Endothelial cell of umbilical vein (primary cell): Measurements from ENCODE around the gene TH. TPM values are rescaled to one million over a fixed set of nuclear protein-coding genes. Genes with fewer than 3 reads are reported as not detected.

Experiments used
- BruUV-seq: library from RNA; stranded (reverse); fragments of 400-500 nt; replicated peaks from 2 replicates; lab custom pipeline; 2021; lab: Mats Ljungman, UMichigan
- CTCF ChIA-PET: fragments of 300-600, 350-600 bp; sonication (Branson Sonifier 250); formaldehyde crosslinking; loops from one replicate; lab custom pipeline; 2021; ENCODE audit warnings: antibody characterized with exemption, inconsistent platforms; lab: Charles Lee
- POLR2A ChIA-PET: fragments of 300-600, 350-600 bp; sonication (Branson Sonifier 250); formaldehyde crosslinking; loops from one replicate; lab custom pipeline; 2021; ENCODE audit warnings: antibody characterized with exemption, inconsistent platforms; lab: Charles Lee
- DNase-seq: peaks from one replicate; pipeline ENCODE4 v3.0.0-alpha.2; 2011; ENCODE audit warnings: low read depth, low spot score
- FAIRE-seq: peaks from 2 replicates; lab custom pipeline; 2011; peaks lifted over from hg19 to GRCh38; lab: Jason Lieb, UNC
- H2AFZ ChIP-seq: 2 replicates; pipeline ENCODE4 v1.6.0; 2012; ENCODE audit warnings: low read depth, low read length, control low read depth, inconsistent platforms
- H3K27ac ChIP-seq: 2 replicates; pipeline ENCODE4 v1.5.1; 2011; ENCODE audit warnings: low read depth, mild to moderate bottlenecking, control low read depth, low read length, moderate library complexity; ENCODE audit not compliant: insufficient read depth
- H3K27me3 ChIP-seq, 2 experiments: 2 replicates each; pipeline versions ENCODE4 v1.6.0 to v1.6.1; 2011; ENCODE audit warnings: low read length in 2 of 2, mixed read lengths in 1 of 2; ENCODE audit not compliant: control insufficient read depth in 2 of 2, insufficient read depth in 2 of 2
- H3K36me3 ChIP-seq, 2 experiments: 2 replicates in 1 of 2; 3 replicates in 1 of 2; pipeline ENCODE4 v1.5.1; 2011; ENCODE audit warnings: low read length in 2 of 2, mild to moderate bottlenecking in 1 of 2, moderate library complexity in 1 of 2; ENCODE audit not compliant: control insufficient read depth in 2 of 2, insufficient read depth in 2 of 2; ENCODE audit errors: extremely low read depth in 1 of 2
- H3K4me1 ChIP-seq: 3 replicates; pipeline ENCODE4 v1.5.1; 2011; ENCODE audit warnings: mild to moderate bottlenecking, low read length; ENCODE audit not compliant: control insufficient read depth, insufficient read depth; ENCODE audit errors: extremely low read depth
- H3K4me2 ChIP-seq: 2 replicates; pipeline ENCODE4 v1.6.1; 2011; ENCODE audit warnings: low read length, control low read depth, mixed read lengths; ENCODE audit not compliant: insufficient read depth
- H3K4me3 ChIP-seq, 3 experiments: fragments of 200-600 bp in 1 of 3; sonication (generic), shearing (Covaris generic) in 1 of 3; replicated peaks in 1 of 3; 2 replicates each; pipeline ENCODE4 v1.5.1; 2011 to 2016; ENCODE audit warnings: control low read depth in 3 of 3, low read length in 3 of 3, mild to moderate bottlenecking in 2 of 3, inconsistent platforms in 1 of 3, low read depth in 1 of 3, moderate library complexity in 1 of 3; ENCODE audit not compliant: insufficient read depth in 1 of 3
- H3K79me2 ChIP-seq: 2 replicates; pipeline ENCODE4 v1.6.0; 2012; ENCODE audit warnings: low read length, inconsistent platforms; ENCODE audit not compliant: control insufficient read depth, insufficient read depth
- H3K9ac ChIP-seq: replicated peaks from 2 replicates; pipeline ENCODE3; 2011; ENCODE audit warnings: low read length, control low read depth; ENCODE audit not compliant: insufficient read depth; ENCODE audit errors: extremely low read depth
- H3K9me1 ChIP-seq: replicated peaks from 3 replicates; pipeline ENCODE4 v1.6.0; 2011; ENCODE audit warnings: mild to moderate bottlenecking, low read length; ENCODE audit not compliant: control insufficient read depth, insufficient read depth; ENCODE audit errors: extremely low read depth
- H3K9me3 ChIP-seq: replicated peaks from 2 replicates; pipeline ENCODE4 v1.5.1; 2012; ENCODE audit warnings: low read length, inconsistent platforms; ENCODE audit not compliant: control insufficient read depth, insufficient read depth
- H4K20me1 ChIP-seq: replicated peaks from 2 replicates; pipeline ENCODE3; 2011; ENCODE audit warnings: mild to moderate bottlenecking, low read length; ENCODE audit not compliant: control insufficient read depth, insufficient read depth; ENCODE audit errors: extremely low read depth
- CTCF ChIP-seq, 2 donors: IDR thresholded peaks; 1 replicate in 1 of 2; 2 replicates in 1 of 2; pipeline ENCODE4 v1.5.1; 2011; ENCODE audit warnings: low read length in 2 of 2, mild to moderate bottlenecking in 2 of 2, moderate library complexity in 2 of 2, control low read depth in 1 of 2, inconsistent platforms in 1 of 2, low read depth in 1 of 2; ENCODE audit not compliant: insufficient read depth in 1 of 2; ENCODE audit errors: extremely low read depth in 1 of 2
- EZH2 ChIP-seq: IDR thresholded peaks from 2 replicates; pipeline ENCODE4 v1.6.1; 2012; ENCODE audit warnings: borderline replicate concordance, low read depth, mild to moderate bottlenecking, moderate library complexity, low read length, inconsistent platforms; ENCODE audit not compliant: severe bottlenecking
- FOS ChIP-seq: IDR thresholded peaks from 2 replicates; pipeline ENCODE4 v1.6.1; 2011; ENCODE audit warnings: mild to moderate bottlenecking, low read length, moderate library complexity, borderline replicate concordance; ENCODE audit not compliant: insufficient read depth
- GATA2 ChIP-seq: IDR thresholded peaks from 2 replicates; pipeline ENCODE4 v1.7.0; 2011; ENCODE audit warnings: low read depth, mild to moderate bottlenecking, moderate library complexity, mixed read lengths, low read length; ENCODE audit not compliant: insufficient read length, insufficient read depth
- JUN ChIP-seq: IDR thresholded peaks from 2 replicates; pipeline ENCODE4 v1.6.1; 2011; ENCODE audit warnings: borderline replicate concordance, low read depth; ENCODE audit not compliant: insufficient read length, insufficient read depth
- MAX ChIP-seq: IDR thresholded peaks from 2 replicates; pipeline ENCODE4 v1.6.1; 2011; ENCODE audit not compliant: insufficient read depth, insufficient read length
- MYC ChIP-seq: IDR thresholded peaks from one replicate; pipeline ENCODE4 v1.6.1; 2011; ENCODE audit warnings: mild to moderate bottlenecking, low read depth, low read length
- POLR2A ChIP-seq: IDR thresholded peaks from 2 replicates; pipeline ENCODE4 v1.6.1; 2012; ENCODE audit warnings: low read depth, mild to moderate bottlenecking, control low read depth, low read length
- POLR2AphosphoS5 ChIP-seq: IDR thresholded peaks from 2 replicates; pipeline ENCODE4 v1.6.1; 2012; ENCODE audit warnings: low read depth, mild to moderate bottlenecking, control low read depth, low read length, moderate library complexity; ENCODE audit not compliant: insufficient read depth
- dilution Hi-C: fragments of 300-500 bp; cut with MboI; formaldehyde crosslinking; loops from one replicate; pipeline ENCODE4 v1.15.0; 2019; ENCODE audit warnings: low sequenced_read_pairs; ENCODE audit not compliant: extremely low pct_ligation_motif_present
- intact Hi-C: fragments of 100-400 bp; cut with micrococcal nuclease; formaldehyde crosslinking; loops from one replicate; pipeline ENCODE4 v1.10.0; 2022
- polyA plus RNA-seq, 4 experiments: library from polyadenylated mRNA; depleted of rRNA in 3 of 4; stranded (reverse) in 3 of 4; unstranded in 1 of 4; fragments of >200 nt; gene quantifications; 2 replicates each; pipeline versions ENCODE4 v1.2.1 to v1.2.3, GENCODE V29; 2011 to 2012; ENCODE audit warnings: missing spikeins in 1 of 4
- total RNA-seq: library from RNA; stranded (reverse); gene quantifications from 2 replicates; pipeline ENCODE4 v1.2.3, GENCODE V29; 2021

The TH gene
- total and polyA plus RNA-seq, 2 donors (not counting 3 experiments of a cell fraction or from before 2014, with no cell fraction given), result not detected

- no peaks in the 10 kb centered on the region for H3K9me3 ChIP-seq
- H3K27ac ChIP-seq, result no peak overlapping the region
- H3K9ac ChIP-seq, result no peak overlapping the region
- no peaks in the 10 kb centered on the region for H4K20me1 ChIP-seq
- no peak overlapping the region for H3K4me3 ChIP-seq
- DNase-seq, result no peak
- H3K9me1 ChIP-seq, result no peaks in the 10 kb centered on the region
- no peak for TF ChIP-seq POLR2AphosphoS5
- TF ChIP-seq CTCF (IDR thresholded peaks at IDR 0.05; ENCODE audit: extremely low read depth in 1 of 2, insufficient read depth in 1 of 2, low read depth in 1 of 2, low read length in 2 of 2), result no peak
- TF ChIP-seq FOS, result no peak
- no peak for TF ChIP-seq MYC
- TF ChIP-seq JUN, result no peak
- TF ChIP-seq MAX, result no peak
- TF ChIP-seq POLR2A, result no peak
- no peak for TF ChIP-seq EZH2
- no peak for TF ChIP-seq GATA2
- no peaks in the 10 kb centered on the region for H3K4me1 ChIP-seq
- no peak overlapping the region for H3K4me2 ChIP-seq
- POLR2A ChIA-PET, result no interaction called here
- no peaks in the 10 kb centered on the region for H3K79me2 ChIP-seq
- intact Hi-C loops, result no loop called here
- FAIRE-seq, result no peak
- BruUV-seq, result no TSS peak
- H3K36me3 ChIP-seq, result no peaks in the 10 kb centered on the region
- H3K27me3 ChIP-seq, result no peaks in the 10 kb centered on the region
- CTCF ChIA-PET, result interaction anchor here (1.0 kb wide), 1 partner anchor 13 kb away, joined by 3 read pairs; no protein-coding TSS in a partner anchor
- H2AFZ ChIP-seq, result no peak overlapping the region
- dilution Hi-C loops, result no loop called here
Measured at GRCh38 chr11:2173761-2174160, 2.1 kb upstream of the TH start.
